SK-N-SH treated with all-trans-retinoic acid at 6 μM for 48 hours (cell line): ENCODE measurements around the gene TP53TG3D.
"Not testable (repeated sequence)": the region's sequence is repeated elsewhere in the genome, so short reads cannot be mapped to it uniquely, and the experiment has no call there.

ENCODE experiments used
- BACH2 ChIP-seq: fragments of 250-450 bp; sonication (Bioruptor Pico); IDR thresholded peaks from 2 replicates; pipeline ENCODE4 v1.9.0; 2021; ENCODE audit warnings: mild to moderate bottlenecking, borderline replicate concordance
- CREB5 ChIP-seq: fragments of 250-450 bp; sonication (Bioruptor Pico); IDR thresholded peaks from 2 replicates; pipeline ENCODE4 v1.5.1; 2020; ENCODE audit warnings: low read depth, mild to moderate bottlenecking, moderate library complexity
- ISL1 ChIP-seq: fragments of 250-450 bp; sonication (Bioruptor Pico); IDR thresholded peaks from 2 replicates; pipeline ENCODE4 v2.1.2; 2022; ENCODE audit warnings: mild to moderate bottlenecking, moderate library complexity
- OSR1 ChIP-seq: fragments of 250-450 bp; sonication (Bioruptor Pico); IDR thresholded peaks from 2 replicates; pipeline ENCODE4 v1.8.0; 2022; ENCODE audit warnings: moderate library complexity, mild to moderate bottlenecking, inconsistent platforms
- PATZ1 ChIP-seq: fragments of 250-450 bp; sonication (Bioruptor Pico); IDR thresholded peaks from 2 replicates; pipeline ENCODE4 v1.8.0; 2020; ENCODE audit warnings: mild to moderate bottlenecking, moderate library complexity, borderline replicate concordance
- POU6F1 ChIP-seq: fragments of 250-450 bp; sonication (Bioruptor Pico); IDR thresholded peaks from 2 replicates; pipeline ENCODE4 v1.8.0; 2021; ENCODE audit warnings: low read depth, mild to moderate bottlenecking, moderate library complexity, borderline replicate concordance
- ZFP30 ChIP-seq: fragments of 450-650 bp; formaldehyde crosslinking; IDR thresholded peaks from 2 replicates; pipeline ENCODE4 v1.5.0; 2022; ENCODE audit warnings: mild to moderate bottlenecking, moderate library complexity

- not testable (repeated sequence) for TF ChIP-seq PATZ1 (CRISPR knock-in tag); OSR1 (CRISPR knock-in tag); ZFP30 (CRISPR knock-in tag); BACH2 (CRISPR knock-in tag); ISL1 (CRISPR knock-in tag); POU6F1; CREB5 (CRISPR knock-in tag)
These were observed 10.5 kb downstream of the TP53TG3D start for GRCh38 chr16:32263552-32263951.
